K562 (cell line): Measurements from ENCODE around the gene YPEL4. TPM values are rescaled to one million over a fixed set of nuclear protein-coding genes. Genes with fewer than 3 reads are reported as not detected.

Source experiments
- ATAC-seq: fragments of 200-7000 bp; cut with Tn5 transposase; 3 replicates; pipeline ENCODE4 v1.9.1; 2020; ENCODE audit warnings: moderate library complexity
- BruUV-seq: library from RNA; stranded (reverse); fragments of 400-500 nt; replicated peaks from 2 replicates; lab custom pipeline; 2021; lab: Mats Ljungman, UMichigan
- CTCF ChIA-PET: fragments of 300-600 bp; formaldehyde crosslinking; extraction: SDS; loops from one replicate; lab custom pipeline; 2021; ENCODE audit warnings: low intra/inter-chr PET ratio; lab: Yijun Ruan, JAX
- POLR2A ChIA-PET: fragments of 300-600, 350-650 bp; sonication (Branson Sonifier 250); formaldehyde crosslinking; extraction: SDS; loops from one replicate; lab custom pipeline; 2021; ENCODE audit warnings: antibody characterized with exemption, inconsistent platforms; lab: Yijun Ruan, JAX
- DNase-seq, 4 experiments: peaks; one replicate each; pipeline versions ENCODE4 v3.0.0 to v3.0.0-alpha.2; 2011 to 2018; ENCODE audit warnings: low spot score in 3 of 4, mixed read lengths in 3 of 4; ENCODE audit errors: extremely low read depth in 1 of 4
- FAIRE-seq: peaks from 2 replicates; lab custom pipeline; 2011; peaks lifted over from hg19 to GRCh38; lab: Jason Lieb, UNC
- H2AFZ ChIP-seq: 2 replicates; pipeline ENCODE4 v1.6.0; 2011; ENCODE audit warnings: low read depth, low read length, control low read depth, inconsistent platforms
- H3K27ac ChIP-seq: fragments of 200-600 bp; 3 replicates; pipeline ENCODE4 v1.8.0; 2011; ENCODE audit warnings: low read depth, mild to moderate bottlenecking, control low read depth, inconsistent platforms, low read length, moderate library complexity, mixed read lengths; ENCODE audit errors: extremely low read depth
- H3K27me3 ChIP-seq, 2 experiments: fragments of 300-600 bp in 1 of 2; 2 replicates in 1 of 2; 3 replicates in 1 of 2; pipeline versions ENCODE4 v1.6.0 to v1.8.0; 2011; ENCODE audit warnings: inconsistent platforms in 2 of 2, low read length in 2 of 2, mild to moderate bottlenecking in 1 of 2, mixed read lengths in 1 of 2, moderate library complexity in 1 of 2; ENCODE audit not compliant: control insufficient read depth in 2 of 2, insufficient read depth in 2 of 2
- H3K36me3 ChIP-seq: fragments of 300-600 bp; 3 replicates; pipeline ENCODE4 v1.8.0; 2011; ENCODE audit warnings: mild to moderate bottlenecking, low read length, inconsistent platforms; ENCODE audit not compliant: control insufficient read depth, insufficient read depth
- H3K4me1 ChIP-seq, 2 experiments: fragments of 200-600 bp in 1 of 2; replicated peaks in 1 of 2; 2 replicates in 1 of 2; 3 replicates in 1 of 2; pipeline versions ENCODE4 v1.5.1 to v1.8.0; 2011; ENCODE audit warnings: inconsistent platforms in 2 of 2, low read length in 2 of 2, mild to moderate bottlenecking in 1 of 2, mixed read lengths in 1 of 2, moderate library complexity in 1 of 2; ENCODE audit not compliant: control insufficient read depth in 2 of 2, insufficient read depth in 2 of 2
- H3K4me2 ChIP-seq: 2 replicates; pipeline ENCODE4 v1.6.1; 2011; ENCODE audit warnings: low read length, control low read depth, inconsistent platforms, mixed read lengths; ENCODE audit not compliant: insufficient read depth
- H3K4me3 ChIP-seq: fragments of 200-600 bp; sonication (generic), shearing (Covaris generic); 2 replicates; pipeline ENCODE4 v1.5.1; 2016; ENCODE audit warnings: control low read depth, inconsistent platforms
- H3K79me2 ChIP-seq: fragments of 200-600 bp; 3 replicates; pipeline ENCODE4 v1.8.0; 2011; ENCODE audit warnings: low read length, inconsistent platforms; ENCODE audit not compliant: control insufficient read depth, insufficient read depth
- H3K9ac ChIP-seq, 2 experiments: 2 replicates each; pipeline versions ENCODE4 v1.6.0 to v1.6.1; 2011; ENCODE audit warnings: low read depth in 2 of 2, low read length in 2 of 2, control low read depth in 1 of 2, inconsistent platforms in 1 of 2, mild to moderate bottlenecking in 1 of 2, mixed read lengths in 1 of 2; ENCODE audit not compliant: insufficient read depth in 1 of 2
- H3K9me1 ChIP-seq: one replicate; pipeline ENCODE4 v1.6.0; 2011; ENCODE audit warnings: inconsistent platforms, mild to moderate bottlenecking, low read length, moderate library complexity; ENCODE audit not compliant: control insufficient read depth, insufficient read depth
- H3K9me3 ChIP-seq: replicated peaks from 2 replicates; pipeline ENCODE4 v1.5.1; 2011; ENCODE audit warnings: low read depth, low read length, inconsistent platforms; ENCODE audit not compliant: control insufficient read depth, insufficient read depth
- H4K20me1 ChIP-seq: replicated peaks from 2 replicates; pipeline ENCODE4 v1.6.1; 2011; ENCODE audit warnings: low read length, inconsistent platforms, mixed read lengths; ENCODE audit not compliant: control insufficient read depth, insufficient read depth
- ARNT ChIP-seq, 2 experiments: fragments of 450-650 bp; IDR thresholded peaks; 2 replicates each; pipeline ENCODE4 v1.6.1; 2016; ENCODE audit warnings: mild to moderate bottlenecking in 1 of 2
- ATF2 ChIP-seq: sonication (generic); formaldehyde crosslinking; IDR thresholded peaks from 2 replicates; pipeline ENCODE4 v1.8.1; 2022; ENCODE audit warnings: missing genetic modification reagents
- CBFA2T3 ChIP-seq: fragments of 450-650 bp; IDR thresholded peaks from 2 replicates; pipeline ENCODE4 v1.6.1; 2017
- ELF4 ChIP-seq: fragments of 450-650 bp; formaldehyde crosslinking; IDR thresholded peaks from 2 replicates; pipeline ENCODE4 v1.4.0; 2022; ENCODE audit warnings: missing genetic modification characterization
- HDAC8 ChIP-seq: fragments of 450-650 bp; IDR thresholded peaks from 2 replicates; pipeline ENCODE4 v1.6.1; 2016; ENCODE audit warnings: mild to moderate bottlenecking, missing genetic modification characterization, moderate library complexity, missing compliant biosample characterization
- HSF4 ChIP-seq: fragments of 250-450 bp; sonication (Bioruptor Pico); IDR thresholded peaks from 2 replicates; pipeline ENCODE4 v2.1.2; 2022; ENCODE audit warnings: mild to moderate bottlenecking, moderate library complexity, borderline replicate concordance
- MCM5 ChIP-seq: fragments of 450-650 bp; IDR thresholded peaks from 2 replicates; pipeline ENCODE4 v1.6.1; 2016; ENCODE audit warnings: low read depth
- MEIS2 ChIP-seq: fragments of 450-650 bp; IDR thresholded peaks from 2 replicates; pipeline ENCODE4 v1.6.1; 2014; ENCODE audit warnings: mild to moderate bottlenecking; ENCODE audit not compliant: partially characterized antibody
- PHB ChIP-seq: fragments of 250-450 bp; sonication (Bioruptor Pico); IDR thresholded peaks from 2 replicates; pipeline ENCODE4 v1.5.0; 2021
- PML ChIP-seq: IDR thresholded peaks from 2 replicates; pipeline ENCODE4 v1.6.1; 2012; ENCODE audit warnings: low read length, inconsistent platforms
- PRPF4 ChIP-seq: fragments of 200-400 bp; formaldehyde crosslinking; IDR thresholded peaks from one replicate; pipeline ENCODE4 v1.6.1; 2017; ENCODE audit warnings: low read length, low read depth, mild to moderate bottlenecking; ENCODE audit not compliant: insufficient read depth, poor library complexity, severe bottlenecking
- RBFOX2 ChIP-seq: fragments of 200-400 bp; formaldehyde crosslinking; IDR thresholded peaks from 2 replicates; pipeline ENCODE4 v1.6.1; 2017; ENCODE audit warnings: low read depth, mild to moderate bottlenecking, low read length, moderate library complexity
- RFX7 ChIP-seq: fragments of 250-450 bp; sonication (Bioruptor Pico); IDR thresholded peaks from 2 replicates; pipeline ENCODE4 v1.5.1; 2021; ENCODE audit warnings: mild to moderate bottlenecking
- SP2 ChIP-seq: IDR thresholded peaks from 2 replicates; pipeline ENCODE4 v1.6.1; 2011; ENCODE audit warnings: mild to moderate bottlenecking, low read depth, low read length, moderate library complexity; ENCODE audit not compliant: poor library complexity, severe bottlenecking; ENCODE audit errors: extremely low read depth
- STAT6 ChIP-seq: sonication (generic); formaldehyde crosslinking; IDR thresholded peaks from 2 replicates; pipeline ENCODE4 v1.8.1; 2023; ENCODE audit warnings: mild to moderate bottlenecking, missing genetic modification reagents
- ZFP36 ChIP-seq: fragments of 150-350 bp; IDR thresholded peaks from 2 replicates; pipeline ENCODE4 v1.6.1; 2018; ENCODE audit warnings: low read length, low read depth; ENCODE audit not compliant: partially characterized antibody
- ZKSCAN8 ChIP-seq: fragments of 200-800 bp; sonication (Bioruptor generic); IDR thresholded peaks from 2 replicates; pipeline ENCODE4 v1.6.1; 2016; ENCODE audit warnings: missing genetic modification characterization, missing compliant biosample characterization
- ZNF263 ChIP-seq: sonication (generic); formaldehyde crosslinking; IDR thresholded peaks from 2 replicates; pipeline ENCODE4 v1.8.0; 2022; ENCODE audit warnings: mild to moderate bottlenecking, missing genetic modification reagents, borderline replicate concordance
- ZNF408 ChIP-seq: fragments of 250-450 bp; sonication (Bioruptor Pico); IDR thresholded peaks from 2 replicates; pipeline ENCODE4 v1.4.0; 2020; ENCODE audit warnings: low read depth, mild to moderate bottlenecking, moderate library complexity
- WGBS: fragments of 100-300 bp; shearing (Covaris generic); methylation state at CpG from one replicate; pipeline ENCODE4 v1.1.6; 2016; ENCODE audit warnings: low coverage, mixed read lengths; ENCODE audit not compliant: insufficient coverage; ENCODE audit errors: missing lambda C conversion rate; 5-methylcytosine and 5-hydroxymethylcytosine counted together
- in situ Hi-C: fragments of 300-500 bp; cut with MboI; formaldehyde crosslinking; loops from 4 replicates; pipeline ENCODE4 v1.15.0; 2018; ENCODE audit warnings: inconsistent platforms, mixed read lengths
- intact Hi-C: fragments of 100-400 bp; cut with micrococcal nuclease; formaldehyde crosslinking; loops from 2 replicates; pipeline ENCODE4 v1.14.2; 2022
- polyA plus RNA-seq, 8 experiments: library from polyadenylated mRNA; depleted of rRNA in 4 of 8; stranded (reverse) in 5 of 8; unstranded in 3 of 8; fragments of >200 nt; fragmentation: Nextera tagmentation in 2 of 8; fragmentation: Illumina TruSeq in 1 of 8; extraction: Ambion mirVana in 2 of 8; extraction: Trizol in 1 of 8; gene quantifications; 2 replicates each; pipeline versions ENCODE4 v1.2.1 to v1.2.3, GENCODE V29; 2011 to 2014; ENCODE audit warnings: inconsistent platforms in 1 of 8, missing spikeins in 1 of 8
- total RNA-seq, 7 experiments: library from RNA; depleted of rRNA in 6 of 7; stranded (reverse); fragments of >200 nt in 6 of 7; fragmentation: Illumina TruSeq in 2 of 7; extraction: Trizol in 2 of 7; gene quantifications; 2 replicates each; pipeline versions ENCODE4 v1.2.1 to v1.2.3, GENCODE V29; 2011 to 2021; ENCODE audit warnings: low replicate concordance in 1 of 7

The YPEL4 gene
- total and polyA plus RNA-seq, 9 of the 15 experiments (the other 6 are each of a cell fraction or from before 2014, with no cell fraction given) = 0.07 to 1.4 (median 0.40) TPM; not detected in 2

- CTCF ChIA-PET = no interaction called here
- in situ Hi-C loops = no loop called here
Observed at GRCh38 chr11:57626895-57627294, 22.8 kb downstream of the YPEL4 start.

More at GRCh38 chr11:57626895-57627294, 22.8 kb downstream of the YPEL4 start:
- DNase-seq (no peak), ATAC-seq (no peak), FAIRE-seq (no peak)
- Histone ChIP-seq H4K20me1 (no peaks in the 10 kb centered on the region), H3K27ac (no peak overlapping the region), H3K27me3 (peaks cover 21 to 28% of the 10 kb centered on the region in 2 experiments; a peak in 4 of 5 replicates), H3K9me3 (no peaks in the 10 kb centered on the region), H3K4me2 (no peak overlapping the region), H3K9me1 (no peaks in the 10 kb centered on the region), H3K4me1 (no peaks in the 10 kb centered on the region), H3K4me3 (no peak overlapping the region), H3K79me2 (no peaks in the 10 kb centered on the region), H3K36me3 (no peaks in the 10 kb centered on the region), H3K9ac (no peak overlapping the region), H2AFZ (no peak overlapping the region)
- intact Hi-C loops = no loop called here
- POLR2A ChIA-PET = interaction anchor here (0.9 kb wide), 1 partner anchor 10 kb away, joined by 3 read pairs; no protein-coding TSS in a partner anchor
- no TSS peak for BruUV-seq
- 0% methylated on average over 1 of the region's 1 CpG for WGBS
- no peak for TF ChIP-seq PRPF4
- no peak for TF ChIP-seq MEIS2
- TF ChIP-seq SP2 = no peak
- no peak for TF ChIP-seq CBFA2T3
- TF ChIP-seq ZNF263 (CRISPR knock-in tag) = no peak
- TF ChIP-seq STAT6 (CRISPR knock-in tag) = no peak
- no peak for TF ChIP-seq ZFP36
- no peak for TF ChIP-seq ARNT (IDR thresholded peaks at IDR 0.05)
- no peak for TF ChIP-seq HDAC8 (tag)
- TF ChIP-seq HSF4 = no peak
- no peak for TF ChIP-seq ZKSCAN8
- TF ChIP-seq MCM5 = no peak
- no peak for TF ChIP-seq RBFOX2
- no peak for TF ChIP-seq ZNF408 (CRISPR knock-in tag)
- TF ChIP-seq ELF4 (CRISPR knock-in tag) = no peak
- no peak for TF ChIP-seq RFX7 (CRISPR knock-in tag)
- no peak for TF ChIP-seq ATF2
- TF ChIP-seq PML = no peak
- TF ChIP-seq PHB (CRISPR knock-in tag) = no peak
